Fibroblast of lung (primary cell): Measurements from ENCODE around the gene PRKAG3. TPM values are rescaled to one million over a fixed set of nuclear protein-coding genes. Genes with fewer than 3 reads are reported as not detected.

ENCODE experiments used
- DNase-seq, 2 donors: peaks; one replicate each; pipeline versions ENCODE4 v3.0.0 to v3.0.0-alpha.2; 2010; ENCODE audit warnings: low read depth in 2 of 2
- H2AFZ ChIP-seq: 2 replicates; pipeline ENCODE4 v1.5.1; 2012; ENCODE audit warnings: low read length, control low read depth, inconsistent platforms
- H3K27ac ChIP-seq: 2 replicates; pipeline ENCODE4 v1.5.1; 2011; ENCODE audit warnings: low read length, control low read depth; ENCODE audit not compliant: insufficient read depth
- H3K27me3 ChIP-seq: 2 replicates; pipeline ENCODE4 v1.5.1; 2011; ENCODE audit warnings: mild to moderate bottlenecking, low read length; ENCODE audit not compliant: control insufficient read depth, insufficient read depth
- H3K36me3 ChIP-seq: 2 replicates; pipeline ENCODE4 v1.5.1; 2011; ENCODE audit warnings: low read length; ENCODE audit not compliant: control insufficient read depth, insufficient read depth
- H3K4me1 ChIP-seq: 2 replicates; pipeline ENCODE4 v1.5.1; 2011; ENCODE audit warnings: low read length; ENCODE audit not compliant: control insufficient read depth, insufficient read depth; ENCODE audit errors: extremely low read depth
- H3K4me2 ChIP-seq: 2 replicates; pipeline ENCODE4 v1.5.1; 2011; ENCODE audit warnings: low read length, control low read depth; ENCODE audit not compliant: insufficient read depth; ENCODE audit errors: extremely low read depth
- H3K4me3 ChIP-seq, 4 experiments: fragments of 200-600 bp in 1 of 4; sonication (generic) in 1 of 4; replicated peaks in 1 of 4; 2 replicates each; pipeline ENCODE4 v1.5.1; 2011 to 2016; ENCODE audit warnings: low read length in 4 of 4, low read depth in 3 of 4, mild to moderate bottlenecking in 3 of 4, control low read depth in 2 of 4, inconsistent platforms in 1 of 4, mixed read lengths in 1 of 4; ENCODE audit not compliant: insufficient read depth in 1 of 4; ENCODE audit errors: control extremely low read depth in 1 of 4
- H3K79me2 ChIP-seq: 2 replicates; pipeline ENCODE4 v1.5.1; 2012; ENCODE audit warnings: mild to moderate bottlenecking, low read length, inconsistent platforms; ENCODE audit not compliant: control insufficient read depth, insufficient read depth
- H3K9ac ChIP-seq: 2 replicates; pipeline ENCODE4 v1.5.1; 2011; ENCODE audit warnings: mild to moderate bottlenecking, low read length, control low read depth; ENCODE audit not compliant: insufficient read depth
- H3K9me3 ChIP-seq: 2 replicates; pipeline ENCODE4 v1.5.1; 2012; ENCODE audit warnings: low read depth, low read length; ENCODE audit not compliant: control insufficient read depth, insufficient read depth
- H4K20me1 ChIP-seq: 2 replicates; pipeline ENCODE4 v1.5.1; 2011; ENCODE audit warnings: low read length; ENCODE audit not compliant: control insufficient read depth, insufficient read depth; ENCODE audit errors: extremely low read depth
- EZH2 ChIP-seq: IDR thresholded peaks from 2 replicates; pipeline ENCODE4 v1.5.1; 2012; ENCODE audit warnings: low read length, control low read depth, mild to moderate bottlenecking; ENCODE audit errors: missing control alignments
- polyA plus RNA-seq, 2 donors: library from polyadenylated mRNA; depleted of rRNA in 1 of 2; stranded (reverse) in 1 of 2; unstranded in 1 of 2; fragments of >200 nt; gene quantifications; 2 replicates each; pipeline ENCODE4 v1.2.1, GENCODE V29; 2011 to 2012; ENCODE audit warnings: missing spikeins in 1 of 2
- total RNA-seq: library from RNA; depleted of rRNA; stranded (reverse); fragments of >200 nt; gene quantifications from 2 replicates; pipeline ENCODE4 v1.2.1, GENCODE V29; 2014
- TF ChIP-seq, protein P1 (sequence below), 2 donors: IDR thresholded peaks in 1 of 2; conservative IDR thresholded peaks in 1 of 2; 1 replicate in 1 of 2; 2 replicates in 1 of 2; pipeline ENCODE4 v1.5.1; 2011 to 2012; ENCODE audit warnings: low read length in 2 of 2, control low read depth in 1 of 2, inconsistent platforms in 1 of 2, low read depth in 1 of 2, mild to moderate bottlenecking in 1 of 2

PRKAG3 gene
- total and polyA plus RNA-seq, 2 donors (not counting 1 experiment from before 2014, with no cell fraction given) = 0.33 TPM; not detected in 1

DNA sequence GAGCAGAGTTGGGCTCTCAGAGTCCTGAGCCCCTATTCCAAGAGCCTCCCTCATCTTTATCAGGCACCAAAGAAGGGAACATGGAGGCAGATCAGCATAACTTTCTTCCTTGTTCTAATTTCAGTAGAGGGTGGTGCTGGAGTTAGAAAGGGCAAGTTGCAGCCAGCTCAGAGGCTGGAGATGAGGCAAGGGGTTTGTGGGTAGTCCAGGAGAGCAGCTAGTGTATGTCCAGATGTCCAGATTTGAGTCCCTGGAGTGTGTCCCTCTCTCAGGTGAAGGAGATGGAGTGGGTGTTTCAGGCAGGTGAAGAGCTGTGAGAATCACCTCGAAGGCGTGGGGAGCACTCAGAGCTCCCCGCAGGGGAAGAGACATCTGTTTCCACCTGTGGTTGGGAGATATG, 478 bp upstream of the PRKAG3 start:
- Histone ChIP-seq H3K27ac (no peak overlapping the region), H3K4me1 (no peaks in the 10 kb centered on the region), H3K9ac (no peak overlapping the region), H2AFZ (no peak overlapping the region), H3K4me2 (no peak overlapping the region), H3K79me2 (no peaks in the 10 kb centered on the region), H3K9me3 (no peaks in the 10 kb centered on the region), H3K36me3 (no peaks in the 10 kb centered on the region), H3K27me3 (peaks cover 26% of the 10 kb centered on the region), H3K4me3 (no peak overlapping the region), H4K20me1 (no peaks in the 10 kb centered on the region)
- no peak for TF ChIP-seq EZH2
- TF ChIP-seq, protein P1, sequence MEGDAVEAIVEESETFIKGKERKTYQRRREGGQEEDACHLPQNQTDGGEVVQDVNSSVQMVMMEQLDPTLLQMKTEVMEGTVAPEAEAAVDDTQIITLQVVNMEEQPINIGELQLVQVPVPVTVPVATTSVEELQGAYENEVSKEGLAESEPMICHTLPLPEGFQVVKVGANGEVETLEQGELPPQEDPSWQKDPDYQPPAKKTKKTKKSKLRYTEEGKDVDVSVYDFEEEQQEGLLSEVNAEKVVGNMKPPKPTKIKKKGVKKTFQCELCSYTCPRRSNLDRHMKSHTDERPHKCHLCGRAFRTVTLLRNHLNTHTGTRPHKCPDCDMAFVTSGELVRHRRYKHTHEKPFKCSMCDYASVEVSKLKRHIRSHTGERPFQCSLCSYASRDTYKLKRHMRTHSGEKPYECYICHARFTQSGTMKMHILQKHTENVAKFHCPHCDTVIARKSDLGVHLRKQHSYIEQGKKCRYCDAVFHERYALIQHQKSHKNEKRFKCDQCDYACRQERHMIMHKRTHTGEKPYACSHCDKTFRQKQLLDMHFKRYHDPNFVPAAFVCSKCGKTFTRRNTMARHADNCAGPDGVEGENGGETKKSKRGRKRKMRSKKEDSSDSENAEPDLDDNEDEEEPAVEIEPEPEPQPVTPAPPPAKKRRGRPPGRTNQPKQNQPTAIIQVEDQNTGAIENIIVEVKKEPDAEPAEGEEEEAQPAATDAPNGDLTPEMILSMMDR (conservative IDR thresholded peaks at IDR 0.05 in 1 of 2, IDR thresholded peaks at IDR 0.05 in 1 of 2; ENCODE audit: low read depth in 1 of 2, low read length in 2 of 2) = no peak
- DNase-seq = no peak

DNA sequence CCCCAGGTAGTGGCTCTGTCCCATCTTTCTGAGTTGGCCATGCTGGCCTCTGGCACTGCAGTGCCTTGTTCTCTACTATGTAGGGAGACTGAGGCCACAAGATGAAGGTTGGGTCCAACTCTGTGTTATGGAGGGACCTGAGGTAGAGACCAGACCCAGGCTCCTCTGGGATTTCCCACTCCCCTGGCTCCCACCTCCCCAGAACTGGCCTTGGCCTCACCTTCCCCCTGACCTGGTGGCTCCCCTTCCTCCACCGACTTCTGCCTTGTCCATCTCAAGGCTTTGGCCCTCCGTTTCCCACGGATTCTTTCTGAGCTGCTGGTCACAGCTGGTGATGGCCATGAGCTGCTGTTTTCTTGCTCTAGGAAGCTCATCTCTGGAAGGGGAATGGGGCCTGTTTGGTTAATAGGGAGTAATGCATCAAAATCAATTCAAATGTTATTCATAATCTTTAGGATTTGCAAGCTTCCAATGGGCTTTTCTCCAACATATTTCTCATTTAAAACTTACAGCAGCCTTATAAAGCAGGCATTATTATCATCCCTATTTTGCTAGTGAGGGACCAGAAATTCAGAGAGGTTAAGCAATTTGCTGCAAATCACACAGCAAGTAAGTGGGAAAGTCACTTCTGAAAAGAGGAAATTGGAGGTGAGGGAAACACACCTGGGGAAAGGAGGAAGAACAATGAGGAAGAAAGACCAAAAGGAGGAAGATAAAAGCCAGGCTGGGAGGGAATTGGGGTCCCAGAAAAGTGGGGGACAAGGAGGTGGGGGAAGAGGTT, 887 bp downstream of the PRKAG3 start:
- Histone ChIP-seq H3K4me2 (no peak overlapping the region), H4K20me1 (no peaks in the 10 kb centered on the region), H3K79me2 (no peaks in the 10 kb centered on the region), H3K36me3 (no peaks in the 10 kb centered on the region), H3K27ac (no peak overlapping the region), H2AFZ (no peak overlapping the region), H3K27me3 (peaks cover 28% of the 10 kb centered on the region), H3K9ac (no peak overlapping the region), H3K9me3 (no peaks in the 10 kb centered on the region), H3K4me1 (no peaks in the 10 kb centered on the region), H3K4me3 (no peak overlapping the region)
- no peak for DNase-seq
- TF ChIP-seq EZH2 = no peak
- TF ChIP-seq, protein P1 (conservative IDR thresholded peaks at IDR 0.05 in 1 of 2, IDR thresholded peaks at IDR 0.05 in 1 of 2; ENCODE audit: low read depth in 1 of 2, low read length in 2 of 2) = no peak

DNA sequence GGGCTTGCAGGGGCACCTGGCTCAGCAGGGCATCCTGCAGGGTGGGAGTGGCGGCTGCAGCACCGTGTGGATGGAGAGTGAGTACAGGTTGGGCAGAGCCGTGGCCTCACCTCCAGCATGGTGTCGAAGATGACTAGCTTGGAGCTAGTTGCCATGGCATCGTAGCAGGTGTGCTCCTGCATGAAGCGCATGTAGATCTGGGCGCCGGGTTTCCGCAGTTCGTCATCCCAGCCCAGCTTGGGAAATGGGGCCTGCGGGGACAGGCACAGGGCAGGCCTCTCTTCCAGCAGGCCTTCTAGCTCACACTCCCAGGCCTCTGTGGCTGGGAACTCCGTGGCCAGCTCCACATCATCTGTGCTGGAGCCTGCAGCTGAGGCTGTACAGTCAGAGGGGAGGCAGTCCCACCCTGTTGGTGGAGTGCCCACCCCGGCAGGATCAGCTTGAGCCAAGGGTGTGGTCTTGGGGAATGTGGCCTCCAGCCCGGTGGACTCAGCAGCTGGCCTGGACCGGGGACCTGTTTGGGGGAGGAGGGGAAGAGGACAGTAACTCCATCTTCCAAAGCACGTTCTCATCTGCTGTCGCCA, 1.6 kb downstream of the PRKAG3 start:
- DNase-seq = no peak
- H3K4me2 ChIP-seq = no peak overlapping the region
- no peak overlapping the region for H3K4me3 ChIP-seq
- H2AFZ ChIP-seq = no peak overlapping the region
- H3K36me3 ChIP-seq = no peaks in the 10 kb centered on the region
- no peak for TF ChIP-seq EZH2
- TF ChIP-seq, protein P1 (conservative IDR thresholded peaks at IDR 0.05 in 1 of 2, IDR thresholded peaks at IDR 0.05 in 1 of 2; ENCODE audit: low read depth in 1 of 2, low read length in 2 of 2) = no peak
- peaks cover 28% of the 10 kb centered on the region for H3K27me3 ChIP-seq
- no peaks in the 10 kb centered on the region for H3K79me2 ChIP-seq
- no peaks in the 10 kb centered on the region for H3K9me3 ChIP-seq
- no peaks in the 10 kb centered on the region for H3K4me1 ChIP-seq
- H3K9ac ChIP-seq = no peak overlapping the region
- no peak overlapping the region for H3K27ac ChIP-seq
- no peaks in the 10 kb centered on the region for H4K20me1 ChIP-seq
